ENCODE data around the gene CCDC158.
A peak's percentile ranks its signal among the peaks of the same experiment; 100 is the strongest.
"Not testable (repeated sequence)": the region's sequence is repeated elsewhere in the genome, so short reads cannot be mapped to it uniquely, and the experiment has no call there.

The CCDC158 gene

DNA sequence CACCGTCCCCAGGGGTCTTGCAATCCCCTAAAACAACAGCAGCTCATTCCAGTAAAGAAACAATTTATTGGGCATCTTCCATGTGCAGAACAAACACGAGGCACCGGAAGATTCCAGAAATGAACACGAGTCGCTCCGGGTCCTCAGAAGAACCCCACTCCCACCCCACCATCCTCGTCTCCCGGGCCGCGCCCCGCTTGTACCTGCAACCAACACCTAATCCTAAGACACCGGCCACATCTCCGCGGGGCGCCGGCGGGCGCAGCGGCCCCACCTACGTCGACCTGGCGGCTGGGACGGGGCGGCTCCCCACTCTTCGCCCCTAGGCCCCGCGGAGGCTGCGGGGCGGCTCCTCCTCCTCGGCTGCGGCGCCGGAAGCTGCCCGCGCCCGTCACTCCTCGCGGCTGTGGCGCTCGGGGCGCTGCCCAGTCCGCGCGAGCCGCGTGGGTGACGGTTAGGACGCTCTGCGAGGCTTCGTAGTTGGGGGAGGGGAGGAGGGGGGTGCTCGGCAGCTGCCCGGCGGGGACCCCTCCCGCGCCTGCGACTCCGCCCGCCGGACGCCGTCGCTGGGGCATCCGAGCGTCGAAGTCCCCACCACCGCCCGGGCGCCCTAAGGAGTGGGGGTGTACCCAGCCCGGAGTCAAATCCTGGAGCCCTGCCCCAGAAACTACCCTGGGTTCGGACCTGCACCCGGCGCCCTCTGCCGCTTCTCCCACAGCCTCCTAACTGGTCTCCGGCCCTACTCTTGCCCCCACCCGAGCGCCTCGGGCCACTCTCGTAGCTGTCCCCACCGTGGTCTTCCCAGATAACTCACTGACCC lies at the start of gene CCDC158:
TSS of gene CCDC158 (minus strand) at position 380 of the 820 bp plus-strand sequence. CDS start 17,934 bp downstream, outside the sequence.
- DNase-seq, result peak; percentile 43

DNA sequence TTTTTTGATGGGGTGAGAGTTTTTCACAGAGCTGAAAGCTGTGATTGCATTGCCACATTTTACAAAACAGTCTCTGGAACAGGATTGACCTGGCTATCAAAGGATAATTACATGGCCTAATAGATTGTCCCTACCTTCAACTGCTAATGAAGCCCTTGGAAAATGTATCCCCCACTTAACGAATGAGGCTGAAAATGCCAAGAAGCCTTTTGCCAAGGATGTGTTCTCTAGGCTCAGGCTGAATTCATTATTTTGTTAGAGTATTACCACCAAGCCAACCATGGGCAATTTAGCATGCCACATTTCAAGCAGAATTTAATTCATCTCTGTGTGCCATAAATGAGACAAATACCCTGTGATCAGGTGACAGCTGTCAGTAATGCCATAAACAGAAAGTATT lies 49.6 kb upstream of the CCDC158 start:
- no peak for DNase-seq

DNA sequence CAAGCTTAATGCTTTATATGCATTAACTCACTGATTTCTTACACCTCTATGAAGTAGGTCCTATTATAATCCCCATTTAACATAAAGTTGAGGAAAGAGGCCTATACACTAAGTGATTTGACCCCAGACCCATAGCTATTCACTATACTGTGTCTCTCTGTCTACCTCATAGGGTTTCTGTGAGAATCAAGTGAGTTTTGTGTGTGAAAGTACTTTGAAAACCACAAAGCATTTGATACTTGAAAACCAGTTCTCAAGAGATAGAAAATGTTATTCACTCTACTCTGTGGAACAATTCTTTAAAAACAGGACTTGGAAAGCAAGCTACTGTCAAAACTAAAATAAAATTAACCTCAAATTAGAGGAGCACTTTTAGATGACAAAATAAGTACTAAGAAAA lies 49.1 kb upstream of the CCDC158 start:
- DNase-seq, result no peak

DNA sequence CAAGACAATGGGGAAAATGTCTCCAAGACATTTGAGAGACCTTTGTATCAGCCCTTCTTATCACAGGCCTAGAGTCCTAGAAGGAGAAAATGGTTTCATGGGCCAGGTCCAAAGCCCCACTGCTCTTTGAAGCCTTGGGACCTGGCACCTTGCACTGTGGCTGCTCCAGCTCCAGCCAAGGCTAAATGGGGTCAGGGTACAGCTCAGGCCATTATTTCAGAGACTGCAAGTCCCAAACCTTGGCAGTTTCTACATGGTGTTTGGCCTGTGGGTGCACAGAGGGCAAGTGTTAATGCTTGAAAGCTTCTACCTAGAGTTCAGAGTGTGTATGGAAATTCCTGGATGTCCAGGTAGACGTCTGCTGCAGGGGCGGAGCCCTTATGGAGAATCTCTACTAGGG lies 42.6 kb upstream of the CCDC158 start:
- DNase-seq, result no peak

DNA sequence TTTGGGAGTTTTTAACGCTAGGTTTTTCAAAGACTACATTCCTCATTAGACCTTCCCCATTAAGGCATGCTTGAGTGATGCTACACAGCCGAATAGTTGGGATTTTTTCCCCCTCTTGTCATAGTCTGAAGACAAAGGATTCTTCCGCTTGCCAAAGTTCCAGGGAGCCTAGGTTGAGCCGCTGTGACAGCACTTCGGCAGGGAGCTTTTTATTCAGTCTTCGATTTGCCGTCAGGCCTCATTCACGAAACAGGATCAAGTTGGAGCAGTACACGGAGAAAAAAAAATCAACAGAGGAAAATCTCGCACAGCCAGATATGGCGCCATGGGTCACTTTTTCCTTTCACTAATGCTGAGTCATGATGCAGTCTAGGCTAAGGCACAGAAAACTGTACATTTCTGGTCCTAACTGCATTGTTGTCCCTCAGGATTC lies 38.4 kb upstream of the CCDC158 start:
- DNase-seq, result peak; percentile 59

GRCh38 chr4:76458825-76459224 lies 37.9 kb upstream of the CCDC158 start:
- DNase-seq, result peak; percentile 57

DNA sequence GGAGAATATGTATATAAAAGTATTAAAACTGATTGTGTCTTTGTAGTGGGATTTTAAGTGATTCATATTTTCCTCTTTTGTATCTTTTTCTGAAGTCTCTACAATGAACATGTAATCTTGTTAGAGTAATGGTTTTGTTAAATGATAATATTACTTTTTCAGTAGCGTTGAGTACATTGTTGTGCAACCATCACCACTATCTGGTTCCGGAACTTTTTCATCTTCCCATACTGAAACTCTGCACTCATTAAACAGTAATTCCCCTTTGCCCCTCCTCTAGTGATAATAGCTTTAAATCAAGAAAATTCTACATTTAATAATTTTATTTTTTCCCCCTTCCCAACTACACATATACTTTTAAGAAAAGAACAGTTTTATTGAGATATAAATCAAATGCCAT lies 37.4 kb upstream of the CCDC158 start:
- DNase-seq, result no peak

GRCh38 chr4:76457885-76458284 lies 36.9 kb upstream of the CCDC158 start:
- DNase-seq, result no peak

GRCh38 chr4:76454073-76454472 lies 33.1 kb upstream of the CCDC158 start:
- DNase-seq, result not testable (repeated sequence)

DNA sequence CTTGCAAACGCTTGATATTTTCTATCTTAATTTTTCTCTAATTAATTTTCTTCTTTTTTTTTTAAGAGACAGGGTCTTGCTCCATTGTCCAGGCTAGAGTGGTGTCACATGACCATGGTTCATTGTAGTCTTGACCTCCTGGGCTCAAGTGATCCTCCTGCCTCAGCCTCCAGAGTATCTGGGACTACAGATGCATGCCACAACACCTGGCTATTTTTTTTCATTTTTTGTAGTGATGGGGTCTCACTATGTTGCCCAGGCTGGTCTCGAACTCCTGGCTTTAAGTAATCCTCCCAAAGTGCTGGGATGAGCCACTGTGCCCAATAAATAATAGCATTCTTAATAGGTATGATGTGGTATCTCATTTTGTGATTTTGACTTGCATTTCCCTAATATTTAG lies 32.3 kb upstream of the CCDC158 start:
- DNase-seq, result no peak

GRCh38 chr4:76449833-76450232 lies 28.9 kb upstream of the CCDC158 start:
- DNase-seq, result no peak

DNA sequence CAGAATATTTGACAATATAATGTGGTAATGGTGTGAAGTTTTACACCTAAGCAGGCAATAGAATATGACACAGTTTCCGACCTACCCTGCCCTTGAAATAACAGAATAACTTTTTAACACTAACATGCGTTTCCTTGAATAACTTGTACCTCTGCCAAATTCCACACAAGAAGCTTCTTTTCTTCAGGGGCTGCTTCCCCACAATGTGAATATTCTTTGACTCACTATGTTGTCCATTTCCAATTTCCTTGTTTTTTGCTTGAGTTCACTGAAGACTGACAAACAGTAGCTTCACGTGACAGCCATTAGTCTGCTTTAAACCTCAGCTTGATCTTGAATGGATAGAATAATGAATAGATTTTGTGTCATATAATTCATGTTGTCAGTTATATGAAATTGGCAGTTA lies 28.4 kb upstream of the CCDC158 start:
- DNase-seq, result no peak

GRCh38 chr4:76448211-76448610 lies 27.3 kb upstream of the CCDC158 start:
- DNase-seq, result no peak

DNA sequence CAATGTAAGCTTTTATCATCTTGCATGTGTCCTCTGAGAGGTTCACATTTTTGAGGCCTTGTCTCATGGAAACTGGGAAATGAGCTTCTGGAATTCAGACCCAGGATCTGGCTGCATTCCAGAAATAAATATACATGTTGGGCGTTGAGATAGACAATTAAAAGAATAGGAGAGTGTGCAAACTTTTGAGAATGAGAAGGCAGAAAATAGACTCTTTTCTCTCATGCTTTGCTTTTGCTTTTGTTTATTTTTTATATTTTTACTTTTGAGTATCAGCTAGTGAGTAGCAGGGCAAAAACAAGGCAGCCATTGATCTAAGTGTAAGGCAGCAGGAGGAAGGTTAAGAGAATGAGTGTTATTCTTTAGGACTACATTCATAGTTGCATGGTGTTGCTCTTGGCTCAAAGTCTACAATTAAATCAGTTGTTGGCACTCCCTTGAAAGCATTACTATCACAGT lies 26.5 kb upstream of the CCDC158 start:
- no peak for DNase-seq

DNA sequence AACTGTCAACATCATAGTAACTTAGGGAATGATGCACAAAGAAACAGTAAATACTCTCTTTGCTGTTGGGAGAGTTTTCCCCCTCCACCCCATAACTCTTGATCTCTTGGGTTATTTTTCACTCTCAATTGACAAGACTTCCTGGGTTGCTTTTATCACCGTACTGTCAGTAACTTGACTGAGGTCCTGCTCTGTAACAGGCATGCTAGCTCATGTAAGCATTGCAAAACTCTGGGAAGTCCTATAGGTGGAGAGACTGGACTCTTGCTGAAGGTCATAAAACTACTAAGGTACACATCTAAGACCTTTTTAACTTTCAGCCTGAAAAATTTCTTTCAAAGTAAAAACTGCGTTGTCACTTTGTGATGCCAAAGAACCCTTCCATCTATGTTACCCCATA lies 25.0 kb upstream of the CCDC158 start:
- DNase-seq, result no peak

DNA sequence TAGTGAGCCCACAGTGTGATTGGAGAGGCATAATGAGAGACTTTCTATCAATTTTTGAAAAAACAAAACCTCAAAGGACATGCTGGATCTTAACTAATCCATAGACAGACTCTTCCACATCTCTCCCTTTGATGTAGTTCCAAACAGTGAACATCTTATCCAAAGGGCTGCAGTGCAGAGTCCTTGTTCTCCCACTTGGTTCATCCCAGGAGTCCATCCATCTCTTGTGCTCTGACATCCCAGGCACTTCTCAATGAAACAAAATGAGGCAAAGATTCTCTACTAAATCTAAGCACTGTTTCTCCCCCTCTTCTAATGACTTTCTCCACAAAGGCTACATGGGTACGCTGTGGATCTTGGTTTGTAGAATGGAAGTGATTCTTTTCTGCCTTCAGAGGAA lies 22.4 kb upstream of the CCDC158 start:
- DNase-seq, result no peak

DNA sequence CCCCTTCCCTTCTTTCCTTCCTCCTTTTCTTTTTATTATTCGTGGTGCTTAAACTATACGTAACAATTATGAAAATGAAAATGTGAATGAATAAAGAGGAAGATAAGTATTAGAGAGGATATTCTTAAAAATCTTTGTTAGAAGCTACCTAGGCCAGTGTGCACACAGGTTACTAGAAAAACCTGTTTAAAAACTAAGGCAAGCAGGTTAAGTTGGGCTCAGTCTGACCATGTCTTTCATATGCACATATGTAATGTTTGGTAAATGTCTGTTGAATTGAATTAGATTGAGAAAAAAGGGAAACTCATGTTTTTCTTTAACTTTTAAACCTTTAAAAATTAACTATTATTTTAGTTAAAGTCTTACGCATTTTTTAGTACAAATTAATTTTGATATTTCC lies 21.9 kb upstream of the CCDC158 start:
- no peak for DNase-seq

- DNase-seq, result no peak
These were observed 20.9 kb upstream of the CCDC158 start for GRCh38 chr4:76441881-76442280.

DNA sequence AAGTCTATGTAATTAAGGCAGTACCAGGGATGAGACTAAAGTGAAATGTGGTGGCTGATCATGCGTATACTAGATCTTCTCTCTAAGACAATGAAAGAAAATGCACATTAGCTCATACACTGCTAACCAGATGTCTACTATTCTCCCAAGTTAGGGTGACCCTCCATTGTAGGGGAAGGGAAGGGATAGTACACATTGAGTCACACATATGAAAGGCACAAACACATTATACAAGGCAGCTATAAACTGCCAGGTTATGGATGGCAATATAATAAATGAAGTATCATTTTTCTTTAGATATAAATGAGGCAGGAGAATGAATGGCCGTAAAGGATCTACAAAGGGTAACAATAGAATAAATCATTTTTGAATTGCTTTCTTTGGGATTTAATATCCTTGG lies 18.6 kb upstream of the CCDC158 start:
- no peak for DNase-seq

DNA sequence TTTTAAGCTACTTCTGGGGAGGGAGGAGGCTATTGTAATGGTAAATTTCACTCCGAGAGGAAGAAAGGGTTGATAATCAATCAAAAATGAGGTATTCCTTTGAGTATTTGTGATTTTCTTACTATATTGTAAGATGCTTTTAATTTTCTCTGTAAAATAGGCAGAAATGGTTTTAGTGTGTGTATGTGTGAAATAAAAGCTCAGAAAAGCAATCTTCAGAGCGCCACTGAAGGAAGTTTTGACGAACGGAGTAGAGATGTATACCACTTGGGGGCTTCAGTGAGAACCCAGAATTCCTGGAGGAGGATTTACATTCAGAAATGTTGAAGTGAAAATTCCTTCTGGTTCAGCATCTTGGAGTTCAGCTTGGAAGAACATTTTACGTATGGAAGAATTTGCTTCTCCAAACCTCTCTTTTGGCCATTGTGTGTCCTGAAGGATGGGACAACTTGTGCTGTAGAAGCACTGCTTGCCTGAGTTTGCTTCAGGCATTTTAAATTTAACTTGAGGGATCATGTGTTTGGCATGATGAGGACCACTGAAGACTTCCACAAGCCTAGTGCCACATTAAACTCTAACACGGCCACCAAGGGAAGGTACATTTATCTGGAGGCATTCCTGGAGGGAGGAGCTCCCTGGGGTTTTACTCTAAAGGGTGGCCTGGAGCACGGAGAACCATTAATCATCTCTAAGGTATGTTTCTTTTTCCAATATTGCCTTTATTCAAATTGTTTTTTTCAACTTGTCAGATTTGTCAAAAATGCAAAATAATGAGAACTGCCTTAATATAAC lies 14.8 kb upstream of the CCDC158 start:
- no peak for DNase-seq

- no peak for DNase-seq
These were observed 14.1 kb upstream of the CCDC158 start, which contains the start of gene SHROOM3 for GRCh38 chr4:76434901-76435527. TSS of gene SHROOM3 (plus strand) at chr4:76435229. CDS start at chr4:76436053, 824 bp downstream.

DNA sequence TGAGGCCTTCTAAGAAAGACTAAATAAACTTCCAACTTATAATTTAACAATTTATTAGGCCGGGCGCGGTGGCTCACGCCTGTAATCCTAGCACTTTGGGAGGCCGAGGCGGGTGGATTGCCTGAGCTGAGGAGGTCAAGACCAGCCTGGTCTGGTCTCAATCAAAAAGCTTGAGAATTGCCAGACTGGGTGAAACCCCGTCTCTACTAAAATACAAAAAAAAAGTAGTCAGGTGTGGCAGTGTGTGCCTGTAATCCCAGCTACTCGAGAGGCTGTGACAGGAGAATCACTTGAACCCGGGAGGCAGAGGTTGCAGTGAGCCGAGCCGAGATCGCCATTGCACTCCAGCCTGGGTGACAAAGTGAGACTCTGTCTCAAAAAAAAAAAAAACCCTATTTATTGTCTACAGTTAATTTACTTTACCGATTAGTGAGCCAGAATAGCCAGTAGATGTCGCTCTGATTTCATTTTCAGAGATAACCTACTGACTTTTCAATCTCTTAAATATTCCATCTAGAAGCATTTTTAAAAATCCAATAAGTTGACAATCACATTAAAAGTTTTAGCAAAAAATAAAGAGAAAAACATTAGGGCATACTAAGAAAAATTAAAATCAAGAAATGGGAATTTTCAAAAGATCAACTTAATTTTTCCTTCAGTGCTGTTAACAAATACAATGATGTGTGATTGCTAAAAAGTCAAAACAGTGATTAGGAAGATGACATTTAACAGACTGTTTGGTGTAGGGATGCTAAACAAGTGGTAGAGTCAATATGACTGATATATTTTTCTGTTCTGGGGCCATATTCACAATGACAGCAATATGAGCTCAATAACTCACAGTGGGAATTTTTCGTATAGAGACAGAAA lies 9.8 kb upstream of the CCDC158 start:
- DNase-seq, result no peak
